Raji (cell line): Measurements from ENCODE around the gene RCHY1.

ENCODE experiments used
- POLR2A ChIP-seq: IDR thresholded peaks from 2 replicates; pipeline ENCODE4 v1.6.1; 2011; ENCODE audit warnings: low read depth, low read length, control low read depth; ENCODE audit not compliant: insufficient read depth

Gene RCHY1

GRCh38 chr4:75516144-75516543 lies 1.9 kb upstream of the RCHY1 start:
- no peak for TF ChIP-seq POLR2A

DNA sequence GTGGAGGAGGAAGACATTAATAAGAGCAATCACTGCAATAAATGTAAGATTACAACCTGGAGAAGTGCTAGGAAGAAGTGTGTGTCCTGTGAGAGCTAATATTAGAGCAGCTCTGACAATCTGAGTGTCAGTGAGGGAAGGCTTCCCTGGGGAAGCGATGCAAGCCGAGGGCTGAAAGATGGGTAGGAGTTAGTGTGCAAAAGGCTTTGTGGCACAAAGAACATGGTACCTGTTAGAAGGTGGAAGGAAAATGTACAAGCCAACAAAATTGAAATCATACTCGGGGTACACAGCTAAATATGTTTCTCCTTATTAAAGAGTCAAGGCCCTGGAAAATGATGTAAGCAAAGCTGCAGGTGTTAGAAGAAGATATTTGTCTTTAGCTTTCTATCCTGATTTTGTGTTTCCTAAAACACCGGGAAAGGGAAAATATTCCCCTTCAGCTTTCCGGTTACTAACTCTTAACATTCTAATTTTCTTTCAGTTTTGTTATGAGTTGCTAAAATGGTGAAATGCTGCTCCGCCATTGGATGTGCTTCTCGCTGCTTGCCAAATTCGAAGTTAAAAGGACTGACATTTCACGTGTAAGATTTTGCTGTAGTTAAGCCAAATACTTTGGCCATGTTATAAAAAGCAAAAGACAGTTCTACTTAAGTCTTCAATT lies 878 bp upstream of the RCHY1 start:
- no peak for TF ChIP-seq POLR2A

DNA sequence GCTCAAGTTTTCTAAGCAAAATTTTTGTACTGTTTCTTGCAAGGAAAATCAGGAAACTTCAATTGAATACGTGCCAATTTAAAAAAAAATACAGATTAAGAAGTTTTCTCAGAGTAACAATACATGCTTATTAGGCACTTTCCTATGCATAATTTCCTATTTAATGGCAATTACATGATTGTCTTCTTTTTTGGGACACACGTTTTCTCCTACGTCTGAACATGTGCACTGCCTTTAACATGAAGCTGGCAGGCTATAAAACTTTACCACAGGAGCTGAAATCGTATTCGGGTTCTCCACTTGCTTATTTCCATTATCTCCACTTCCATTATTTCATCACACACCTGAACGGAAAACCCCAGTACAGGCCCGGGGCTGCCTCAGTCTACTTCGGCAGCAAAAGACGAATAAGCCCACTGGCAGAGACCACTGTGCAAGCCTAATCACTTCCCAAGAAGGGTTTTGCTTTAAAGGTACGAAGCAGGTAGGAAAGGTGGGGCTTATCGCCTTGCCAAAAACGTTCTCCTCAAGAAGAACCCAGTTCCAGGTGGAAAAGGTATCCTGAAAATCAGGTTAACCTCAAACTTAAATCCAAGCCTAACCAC lies 575 bp downstream of the RCHY1 start:
- TF ChIP-seq POLR2A, result no peak

DNA sequence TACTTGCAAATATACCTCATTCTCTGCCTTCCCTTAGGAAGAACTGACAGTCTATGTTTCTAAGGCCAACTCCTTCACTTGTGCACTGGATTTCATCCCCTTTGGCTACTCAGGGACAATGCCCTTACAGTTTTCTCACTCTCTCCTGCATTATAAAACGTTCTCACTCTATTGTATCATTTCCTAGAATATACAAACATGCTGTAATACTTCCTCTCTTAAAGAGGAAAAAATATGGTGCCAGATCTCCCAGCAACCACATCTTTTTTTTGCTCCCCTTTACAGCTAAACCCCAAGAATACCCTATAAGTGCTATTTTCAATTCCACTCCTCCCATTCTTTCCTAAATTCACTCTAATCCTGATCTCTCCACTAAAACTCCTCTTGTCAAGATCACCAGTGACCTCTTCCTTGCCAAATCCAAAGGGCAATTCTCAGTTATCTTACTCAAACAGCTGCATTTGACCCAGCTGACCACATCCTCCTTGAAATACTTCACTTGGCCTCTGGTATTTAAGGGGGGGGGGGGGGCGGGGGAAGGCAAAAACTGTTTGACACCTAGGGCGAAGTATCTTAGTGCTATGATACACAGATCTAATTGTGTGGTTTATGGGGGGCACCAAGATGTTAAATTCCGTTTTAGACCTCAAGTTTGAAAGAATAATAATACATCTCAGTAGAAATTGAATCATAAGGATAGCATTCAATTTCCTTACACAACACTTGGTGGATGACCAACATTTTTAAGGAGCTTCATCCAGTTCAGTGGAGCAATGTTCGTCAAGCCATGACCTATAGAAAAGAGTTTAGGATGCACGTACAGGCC lies 1.6 kb downstream of the RCHY1 start:
- no peak for TF ChIP-seq POLR2A

DNA sequence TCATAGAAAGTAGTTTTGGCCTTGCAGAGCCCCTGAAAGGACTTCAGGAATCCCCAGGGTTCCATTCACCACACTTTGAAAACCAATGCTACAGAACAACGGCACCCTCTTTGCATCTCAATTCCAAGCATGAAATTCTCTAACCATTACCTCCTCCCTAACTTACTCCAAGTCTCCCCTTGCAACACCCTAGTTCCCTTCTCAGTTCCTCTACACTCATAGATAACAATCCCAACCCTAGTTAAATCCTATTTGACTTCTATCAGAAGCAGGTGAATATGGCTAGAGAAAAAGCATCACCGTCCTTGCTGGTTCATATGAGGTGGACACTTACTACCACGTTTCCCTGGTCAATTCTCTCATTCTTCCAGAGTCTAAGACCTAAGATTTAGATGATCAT lies 2.4 kb downstream of the RCHY1 start:
- TF ChIP-seq POLR2A, result no peak

- TF ChIP-seq POLR2A, result no peak
Observed at GRCh38 chr4:75505630-75506029, 8.6 kb downstream of the RCHY1 start.

GRCh38 chr4:75502671-75503070 lies 11.5 kb downstream of the RCHY1 start:
- TF ChIP-seq POLR2A, result no peak

- no peak for TF ChIP-seq POLR2A
Observed at GRCh38 chr4:75499900-75500299, 14.3 kb downstream of the RCHY1 start.

- TF ChIP-seq POLR2A, result no peak
Observed at GRCh38 chr4:75498041-75498440, 16.2 kb downstream of the RCHY1 start.

- TF ChIP-seq POLR2A, result no peak
Observed at GRCh38 chr4:75497133-75497532, 17.1 kb downstream of the RCHY1 start.

GRCh38 chr4:75496406-75496805 lies 17.8 kb downstream of the RCHY1 start:
- no peak for TF ChIP-seq POLR2A

DNA sequence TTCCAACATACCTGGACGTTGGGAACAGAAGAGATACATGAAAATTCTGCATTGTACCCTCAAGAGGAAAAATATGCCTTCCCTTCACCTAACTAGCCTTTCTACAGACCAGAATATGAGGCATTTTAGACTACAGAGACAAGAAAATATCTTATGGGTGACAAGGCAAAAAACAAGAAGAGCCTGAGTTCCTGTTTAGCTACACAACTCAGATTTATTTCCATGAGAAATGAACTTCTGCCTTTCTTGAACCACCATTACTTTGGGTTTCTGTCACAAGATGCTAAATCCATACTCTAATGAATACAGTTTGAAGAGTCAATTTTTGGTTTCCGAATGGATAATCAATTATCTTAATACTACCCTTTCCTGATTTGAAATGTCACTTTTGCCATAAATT lies 18.7 kb downstream of the RCHY1 start:
- TF ChIP-seq POLR2A, result no peak

GRCh38 chr4:75494563-75494962 lies 19.6 kb downstream of the RCHY1 start:
- TF ChIP-seq POLR2A, result no peak

DNA sequence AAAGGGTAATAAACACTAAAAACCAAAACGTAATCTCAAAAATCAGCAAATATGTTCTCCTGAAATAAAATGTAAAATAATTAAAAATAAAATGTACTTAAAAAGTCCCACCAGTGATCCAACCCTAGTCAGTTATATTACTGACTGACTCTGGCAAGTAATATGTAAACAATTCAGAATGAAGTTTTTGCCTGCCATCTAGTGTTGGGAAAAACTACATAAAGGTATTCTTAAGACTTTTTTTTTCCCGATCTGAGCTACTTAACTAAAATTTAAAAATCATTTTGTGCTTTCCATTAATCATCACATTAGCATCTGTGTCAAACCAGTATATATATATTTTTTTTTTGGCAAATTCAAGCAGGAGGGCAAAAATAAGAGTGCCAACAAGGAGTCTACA lies 24.0 kb downstream of the RCHY1 start:
- TF ChIP-seq POLR2A, result no peak

- TF ChIP-seq POLR2A, result no peak
Observed at GRCh38 chr4:75484190-75484589, 30.0 kb downstream of the RCHY1 start.

- TF ChIP-seq POLR2A, result no peak
Observed at GRCh38 chr4:75477201-75477600, 37.0 kb downstream of the RCHY1 start.

DNA sequence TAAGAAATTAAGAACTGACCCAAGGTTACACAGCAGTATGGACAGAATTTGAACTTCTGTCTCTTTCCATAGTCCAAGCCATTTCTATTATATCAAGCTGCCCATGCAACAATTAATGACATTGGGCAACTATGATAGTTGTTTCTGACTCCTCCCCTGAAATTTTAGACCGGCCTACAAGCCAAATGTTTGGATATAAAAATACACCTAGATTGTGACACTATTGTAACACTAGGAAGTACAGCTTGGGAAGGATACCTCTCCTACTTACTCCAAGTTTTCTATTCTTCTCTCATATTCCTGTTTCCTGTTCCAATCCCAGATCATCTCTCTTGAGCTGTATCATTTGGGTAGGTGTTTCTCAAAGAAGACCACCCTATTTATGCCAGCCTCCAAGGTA lies 43.5 kb downstream of the RCHY1 start:
- TF ChIP-seq POLR2A, result no peak

- no peak for TF ChIP-seq POLR2A
Observed at GRCh38 chr4:75469896-75470295, 44.3 kb downstream of the RCHY1 start.
